Vagina (tissue), 2 donors: Measurements from ENCODE around the gene TBC1D22A. TPM values are rescaled to one million over a fixed set of nuclear protein-coding genes. Genes with fewer than 3 reads are reported as not detected.

Source experiments
- DNase-seq, 2 donors: peaks; one replicate each; pipeline ENCODE4 v3.0.0-alpha.2; 2017; ENCODE audit errors: extremely low spot score in 2 of 2
- H3K27ac ChIP-seq: fragments of 200-600 bp; sonication (generic); one replicate; pipeline ENCODE4 v1.5.1; 2019
- H3K27me3 ChIP-seq: fragments of 200-600 bp; sonication (generic); one replicate; pipeline ENCODE4 v1.5.1; 2019
- H3K36me3 ChIP-seq, 2 donors: fragments of 200-600 bp; sonication (generic); one replicate each; pipeline ENCODE4 v1.5.1; 2017 to 2019
- H3K4me1 ChIP-seq: fragments of 200-600 bp; sonication (generic); one replicate; pipeline ENCODE4 v1.5.1; 2019
- H3K4me3 ChIP-seq, 2 donors: fragments of 200-600 bp; sonication (generic); 1 replicate in 1 of 2; 2 replicates in 1 of 2; pipeline ENCODE4 v1.5.1; 2016 to 2019
- H3K9me3 ChIP-seq: fragments of 200-600 bp; sonication (generic); one replicate; pipeline ENCODE4 v1.5.1; 2019
- POLR2A ChIP-seq, 2 donors: fragments of 450-650 bp; IDR thresholded peaks; one replicate each; pipeline ENCODE4 v1.6.1; 2017; ENCODE audit warnings: antibody characterized with exemption in 2 of 2, mild to moderate bottlenecking in 2 of 2, moderate library complexity in 2 of 2
- POLR2AphosphoS5 ChIP-seq, 2 donors: sonication (generic); formaldehyde crosslinking; IDR thresholded peaks; one replicate each; pipeline ENCODE4 v1.9.0; 2017; ENCODE audit warnings: antibody characterized with exemption in 2 of 2, mild to moderate bottlenecking in 2 of 2, low read depth in 1 of 2; ENCODE audit not compliant: insufficient read depth in 1 of 2
- intact Hi-C: fragments of 100-400 bp; cut with DNase I; formaldehyde crosslinking; loops from one replicate; pipeline ENCODE4 v1.15.1; 2023
- total RNA-seq: library from RNA; depleted of rRNA; stranded (reverse); fragments of >200 nt; gene quantifications from one replicate; pipeline ENCODE4 v1.2.3, GENCODE V29; 2016
- TF ChIP-seq, protein P1 (sequence below), 3 experiments: fragments of 450-650 bp in 2 of 3; fragments of 200-600 bp in 1 of 3; sonication (generic) in 1 of 3; IDR thresholded peaks; one replicate each; pipeline ENCODE4 v1.5.1; 2017 to 2019; ENCODE audit warnings: antibody characterized with exemption in 3 of 3, mild to moderate bottlenecking in 2 of 3, moderate library complexity in 2 of 3

Gene TBC1D22A
- total RNA-seq, 1 donor from 2014 or later: 38.3 TPM

DNA sequence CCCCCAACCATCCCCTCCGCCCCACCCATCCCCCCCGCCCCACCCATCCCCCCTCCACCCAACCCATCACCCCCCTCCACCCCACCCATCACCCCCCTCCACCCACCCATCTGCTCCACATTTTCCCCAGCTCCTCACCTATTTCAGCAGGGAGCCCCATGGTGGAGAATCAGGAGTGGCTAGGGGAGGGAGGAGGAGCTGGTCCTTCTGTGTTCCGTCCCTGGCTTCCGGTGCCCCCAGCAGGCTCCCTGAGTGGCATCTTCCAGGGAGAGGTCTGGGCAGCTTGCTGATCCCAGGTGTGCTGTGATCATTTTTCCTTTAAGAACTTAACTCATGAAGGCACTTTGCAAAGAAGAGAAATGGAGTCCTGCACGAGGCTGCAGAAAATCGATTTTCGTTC is 365.8 kb downstream of the TBC1D22A start:
- Histone ChIP-seq H3K27ac (no peak overlapping the region), H3K9me3 (no peaks in the 10 kb centered on the region), H3K4me3 (no peak overlapping the region), H3K4me1 (no peaks in the 10 kb centered on the region), H3K36me3 (no peaks in the 10 kb centered on the region), H3K27me3 (no peaks in the 10 kb centered on the region)
- TF ChIP-seq POLR2A (IDR thresholded peaks at IDR 0.05) (no peak), POLR2AphosphoS5 (IDR thresholded peaks at IDR 0.05; ENCODE audit: insufficient read depth in 1 of 2, low read depth in 1 of 2) (no peak)
- TF ChIP-seq, protein P1, sequence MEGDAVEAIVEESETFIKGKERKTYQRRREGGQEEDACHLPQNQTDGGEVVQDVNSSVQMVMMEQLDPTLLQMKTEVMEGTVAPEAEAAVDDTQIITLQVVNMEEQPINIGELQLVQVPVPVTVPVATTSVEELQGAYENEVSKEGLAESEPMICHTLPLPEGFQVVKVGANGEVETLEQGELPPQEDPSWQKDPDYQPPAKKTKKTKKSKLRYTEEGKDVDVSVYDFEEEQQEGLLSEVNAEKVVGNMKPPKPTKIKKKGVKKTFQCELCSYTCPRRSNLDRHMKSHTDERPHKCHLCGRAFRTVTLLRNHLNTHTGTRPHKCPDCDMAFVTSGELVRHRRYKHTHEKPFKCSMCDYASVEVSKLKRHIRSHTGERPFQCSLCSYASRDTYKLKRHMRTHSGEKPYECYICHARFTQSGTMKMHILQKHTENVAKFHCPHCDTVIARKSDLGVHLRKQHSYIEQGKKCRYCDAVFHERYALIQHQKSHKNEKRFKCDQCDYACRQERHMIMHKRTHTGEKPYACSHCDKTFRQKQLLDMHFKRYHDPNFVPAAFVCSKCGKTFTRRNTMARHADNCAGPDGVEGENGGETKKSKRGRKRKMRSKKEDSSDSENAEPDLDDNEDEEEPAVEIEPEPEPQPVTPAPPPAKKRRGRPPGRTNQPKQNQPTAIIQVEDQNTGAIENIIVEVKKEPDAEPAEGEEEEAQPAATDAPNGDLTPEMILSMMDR (IDR thresholded peaks at IDR 0.05): no peak
- intact Hi-C loops: no loop called here
- DNase-seq: no peak

DNA sequence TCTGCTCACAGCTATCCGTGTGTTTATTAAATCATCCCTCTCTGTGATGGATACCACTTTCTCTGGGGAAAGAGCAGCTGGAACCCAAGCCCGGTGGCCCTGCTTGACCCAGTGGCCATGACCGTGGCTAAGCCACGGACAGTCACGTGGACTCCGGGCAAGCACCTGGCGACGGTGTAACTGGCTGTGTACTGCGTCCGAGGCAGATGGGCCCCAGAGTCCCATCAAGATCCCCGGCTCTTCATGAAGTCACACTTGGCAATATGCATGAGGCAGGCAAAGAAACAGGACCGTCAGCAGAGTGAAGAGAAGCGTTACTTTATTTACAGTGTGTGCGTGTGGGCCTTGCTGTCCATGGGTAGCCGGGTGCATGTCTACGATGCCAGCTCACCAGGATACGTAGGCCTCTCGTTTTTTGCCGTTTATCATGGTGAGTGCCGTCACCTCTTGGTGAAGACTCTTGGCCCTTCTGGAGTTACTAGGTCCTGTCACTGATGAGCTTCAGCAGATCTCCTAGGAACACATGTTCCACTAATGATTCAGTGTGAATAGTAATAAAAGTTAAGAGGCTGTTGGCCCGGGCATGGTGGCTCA is 366.3 kb downstream of the TBC1D22A start:
- Histone ChIP-seq H3K27ac (peak overlapping the region; percentile 66), H3K36me3 (no peaks in the 10 kb centered on the region), H3K4me1 (no peaks in the 10 kb centered on the region), H3K9me3 (no peaks in the 10 kb centered on the region), H3K27me3 (no peaks in the 10 kb centered on the region), H3K4me3 (no peak overlapping the region)
- no peak for DNase-seq
- TF ChIP-seq, protein P1 (IDR thresholded peaks at IDR 0.05): no peak
- no peak for TF ChIP-seq POLR2A (IDR thresholded peaks at IDR 0.05)
- no peak for TF ChIP-seq POLR2AphosphoS5 (IDR thresholded peaks at IDR 0.05; ENCODE audit: insufficient read depth in 1 of 2, low read depth in 1 of 2)
- intact Hi-C loops: no loop called here

DNA sequence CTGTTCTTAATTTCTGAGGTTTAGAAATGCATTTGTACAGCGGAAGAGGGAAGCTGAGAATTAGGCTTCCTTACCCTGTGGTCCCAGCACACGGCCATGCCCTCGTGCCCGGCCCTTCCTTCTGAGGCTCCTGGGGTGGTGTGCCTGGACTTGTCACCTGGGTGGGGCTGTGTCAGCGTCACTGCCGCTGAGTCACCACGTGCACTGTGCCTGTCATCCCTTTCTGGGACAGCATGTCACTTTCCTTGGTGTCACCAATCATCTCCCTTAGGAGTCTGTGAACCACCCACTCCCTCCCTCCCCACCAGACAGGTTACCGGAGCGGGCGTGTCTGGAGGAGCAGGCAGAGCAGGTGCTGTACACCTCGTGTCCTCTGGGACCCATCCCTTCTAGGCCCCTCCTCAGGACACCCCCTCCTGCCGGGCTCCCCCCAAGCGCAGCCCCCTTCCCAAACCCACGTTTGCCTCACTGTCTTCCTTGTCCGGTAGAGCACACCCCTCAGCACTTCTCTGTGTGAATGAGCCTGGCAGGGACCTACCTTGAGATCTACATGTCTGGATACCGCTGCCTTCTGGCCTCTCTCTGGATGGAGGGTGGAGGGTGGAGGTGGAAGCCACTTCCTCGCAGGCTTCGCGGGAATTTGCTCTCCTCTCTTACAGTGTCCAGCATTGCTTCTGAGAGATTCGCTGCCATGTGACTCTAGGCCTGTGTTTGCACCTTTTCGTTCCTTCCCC is 367.6 kb downstream of the TBC1D22A start:
- intact Hi-C loops: no loop called here

DNA sequence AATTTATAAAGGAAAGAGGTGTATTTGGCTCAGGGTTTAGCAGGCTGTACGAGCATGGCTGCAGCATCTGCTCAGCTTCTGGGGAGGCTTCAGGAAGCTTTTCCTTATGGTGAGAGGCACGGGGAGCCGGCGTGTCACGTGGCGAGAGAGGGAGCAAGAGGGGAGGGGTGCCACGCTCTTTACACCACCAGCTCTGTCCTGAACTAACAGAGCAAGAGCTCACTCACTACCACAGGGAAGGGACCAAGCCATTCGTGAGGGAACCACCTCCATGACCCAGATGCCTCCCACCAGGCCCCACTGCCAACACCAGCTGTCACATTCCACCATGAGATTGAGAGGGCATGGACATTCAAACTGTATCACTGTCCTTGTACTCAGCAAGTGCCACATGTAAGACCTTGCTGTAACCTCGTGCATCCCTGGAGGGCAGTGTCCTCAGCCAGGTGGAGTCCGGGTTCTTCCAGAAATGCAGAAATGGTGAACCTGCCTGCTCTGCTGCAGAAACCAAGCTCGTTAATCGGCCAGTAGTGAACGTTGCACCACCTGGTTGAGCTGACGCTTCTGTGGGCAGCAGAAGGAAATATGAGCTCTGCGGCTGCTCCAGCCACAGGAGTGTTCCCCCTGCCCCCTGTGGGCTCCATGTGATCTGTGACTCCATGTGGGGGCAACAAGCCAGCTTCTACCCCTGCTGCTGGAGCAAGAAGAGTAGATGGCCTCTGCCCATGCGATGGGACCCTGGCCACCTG is 368.6 kb downstream of the TBC1D22A start:
- Histone ChIP-seq H3K27me3 (no peaks in the 10 kb centered on the region), H3K9me3 (no peaks in the 10 kb centered on the region), H3K4me1 (no peaks in the 10 kb centered on the region), H3K27ac (no peak overlapping the region), H3K4me3 (no peak overlapping the region), H3K36me3 (no peaks in the 10 kb centered on the region)
- no peak for TF ChIP-seq POLR2AphosphoS5 (IDR thresholded peaks at IDR 0.05; ENCODE audit: insufficient read depth in 1 of 2, low read depth in 1 of 2)
- TF ChIP-seq, protein P1 (IDR thresholded peaks at IDR 0.05): no peak
- TF ChIP-seq POLR2A (IDR thresholded peaks at IDR 0.05): no peak
- DNase-seq: no peak
- intact Hi-C loops: no loop called here

More for the DNA sequence above, 367.6 kb downstream of the TBC1D22A start:
- Histone ChIP-seq H3K9me3 (no peaks in the 10 kb centered on the region), H3K27me3 (no peaks in the 10 kb centered on the region), H3K27ac (peak overlapping the region; percentile 66), H3K36me3 (no peaks in the 10 kb centered on the region), H3K4me3 (no peak overlapping the region), H3K4me1 (no peaks in the 10 kb centered on the region)
- TF ChIP-seq POLR2AphosphoS5 (IDR thresholded peaks at IDR 0.05; ENCODE audit: insufficient read depth in 1 of 2, low read depth in 1 of 2) (peak; percentile 58 to 70), POLR2A (IDR thresholded peaks at IDR 0.05) (no peak)
- TF ChIP-seq, protein P1 (IDR thresholded peaks at IDR 0.05): no peak
- DNase-seq: no peak
